Left forelimb (tissue), 1 donor: ENCODE measurements around the gene MLXIP.
"Not testable (repeated sequence)": the region's sequence is repeated elsewhere in the genome, so short reads cannot be mapped to it uniquely, and the experiment has no call there.

ENCODE experiments used
- DNase-seq: peaks from one replicate; pipeline ENCODE4 v3.0.0-alpha.2; 2018; ENCODE audit warnings: low spot score

Gene MLXIP

DNA sequence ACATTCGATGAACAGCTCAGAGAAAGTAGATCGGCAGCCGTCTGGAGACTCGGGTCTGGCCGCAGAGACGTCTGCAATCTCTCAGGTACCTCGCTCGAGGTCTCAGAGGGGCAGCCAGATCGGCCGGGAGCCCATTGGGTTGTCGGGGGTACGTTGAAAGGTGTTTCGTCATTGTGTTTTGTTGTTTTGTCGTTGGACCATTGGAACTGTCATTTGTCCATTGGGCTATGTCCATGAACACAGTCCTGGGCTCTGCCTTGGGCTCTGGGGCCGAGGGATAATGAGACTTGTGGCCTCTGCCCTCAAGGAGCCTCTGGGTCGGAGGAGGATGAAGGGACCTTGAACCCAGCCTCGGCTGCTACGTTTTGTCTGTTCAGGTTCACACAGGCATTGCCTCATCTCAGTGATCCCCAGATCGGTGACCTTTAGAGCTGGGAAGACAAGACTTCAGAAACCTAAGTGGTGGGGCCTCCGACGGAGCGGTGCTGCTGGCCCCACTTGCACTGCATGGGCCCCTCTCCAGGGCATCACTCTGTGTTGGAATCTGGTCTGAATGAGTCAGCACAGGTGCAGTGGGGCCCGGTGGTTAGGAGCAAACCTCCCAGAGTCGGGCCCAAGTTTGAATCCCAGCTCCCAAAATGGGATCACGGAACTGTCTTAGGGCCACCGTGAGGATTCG is 23.6 kb upstream of the MLXIP start:
- no peak for DNase-seq

DNA sequence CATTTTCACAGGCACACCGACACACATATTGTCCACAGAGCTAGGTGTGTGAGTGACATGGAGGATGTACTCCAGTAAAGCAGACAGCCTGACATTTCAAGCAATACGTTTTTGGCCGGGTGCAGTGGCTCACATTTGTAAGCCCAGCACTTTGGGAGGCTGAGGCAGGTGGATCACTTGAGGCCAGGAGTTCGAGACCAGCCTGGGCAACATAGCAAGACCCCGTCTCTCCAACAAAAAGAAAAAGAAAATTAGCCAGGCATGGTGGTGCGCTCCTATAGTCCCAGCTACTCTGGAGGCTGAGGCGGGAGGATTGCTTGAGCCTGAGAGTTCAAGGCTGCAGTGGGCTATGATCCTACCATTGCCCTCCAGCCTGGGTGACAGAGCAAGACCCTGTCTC is 22.1 kb upstream of the MLXIP start:
- not testable (repeated sequence) for DNase-seq

DNA sequence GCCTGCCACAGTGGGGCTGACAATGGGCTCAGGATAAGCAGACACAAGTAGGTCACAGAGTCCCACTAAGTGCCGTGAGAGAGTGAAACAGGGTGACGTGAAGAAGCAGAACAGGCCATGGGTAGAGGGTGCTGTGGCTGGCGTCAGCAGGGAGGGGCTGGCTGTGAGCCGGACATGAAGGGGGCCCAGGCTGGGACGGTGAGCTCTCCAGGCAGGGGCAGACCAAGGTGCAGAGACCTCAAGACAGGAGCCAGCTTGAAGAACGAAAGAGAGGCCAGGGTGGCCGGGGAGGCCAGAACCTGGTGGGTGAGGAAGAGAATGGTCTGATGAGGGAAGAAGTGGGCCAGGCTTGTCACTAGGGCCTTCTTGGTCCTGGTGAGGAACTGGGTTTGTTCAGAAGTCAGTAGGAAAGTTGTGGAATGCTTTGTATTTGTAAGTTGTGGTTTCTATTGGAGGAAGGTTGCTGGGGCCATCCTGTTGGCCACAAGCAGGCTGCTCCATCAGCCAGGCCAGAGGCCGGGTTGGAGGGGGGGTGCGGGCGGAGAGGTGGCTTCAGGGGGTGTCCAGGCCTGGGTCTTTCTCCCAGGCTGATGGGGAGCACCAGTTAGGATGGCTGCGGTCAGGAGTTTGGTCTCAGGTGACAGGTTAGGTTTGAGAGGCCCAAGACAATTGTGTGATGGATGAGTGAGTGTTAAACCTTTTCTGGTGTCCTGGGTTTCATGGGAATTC is 21.4 kb upstream of the MLXIP start:
- DNase-seq: no peak

DNA sequence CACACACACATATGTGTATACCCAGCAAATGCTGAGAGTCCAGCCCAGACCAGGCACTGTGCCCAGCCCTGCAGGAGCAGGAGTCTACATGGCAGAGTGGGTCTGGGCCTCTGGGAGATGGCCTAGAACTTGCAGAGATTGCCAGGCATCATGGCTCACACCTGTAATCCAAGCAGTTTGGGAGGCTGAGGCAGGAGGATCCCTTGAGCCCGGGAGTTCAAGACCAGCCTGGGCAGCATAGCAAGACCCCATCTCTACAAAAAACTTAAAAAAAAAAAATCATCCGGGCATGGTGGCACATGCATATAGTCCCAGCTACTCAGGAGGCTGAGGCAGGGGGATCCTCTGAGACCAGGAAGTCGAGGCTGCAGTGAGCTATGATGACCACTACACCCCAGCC is 20.8 kb upstream of the MLXIP start:
- no peak for DNase-seq

DNA sequence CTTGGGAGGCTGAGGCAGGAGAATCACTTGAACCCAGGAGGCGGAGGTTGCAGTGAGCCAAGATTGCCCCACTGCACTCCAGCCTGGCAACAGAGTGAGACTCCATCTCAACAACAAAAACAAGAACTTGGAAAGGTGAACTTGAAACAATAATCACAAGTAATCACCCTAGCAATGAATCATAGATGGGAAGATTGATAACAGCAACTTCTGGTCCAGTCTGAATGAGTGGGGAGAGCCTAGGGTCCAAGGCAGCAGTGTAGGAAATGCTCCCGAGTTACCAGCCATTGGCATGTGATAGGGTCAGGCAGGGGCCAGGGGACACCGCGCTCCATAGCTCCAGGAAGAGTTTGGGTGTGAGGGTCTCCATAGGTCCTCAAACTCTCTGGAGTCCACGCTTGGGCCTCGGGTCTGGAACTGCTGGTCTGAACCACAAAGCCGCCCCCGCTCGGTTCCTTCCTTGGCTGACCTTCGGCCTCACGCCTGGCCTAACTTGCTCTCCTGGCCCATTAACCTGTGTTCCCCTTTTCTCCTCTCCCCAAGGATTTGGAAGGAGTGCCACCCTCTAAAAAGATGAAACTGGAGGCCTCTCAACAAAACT is 19.9 kb upstream of the MLXIP start:
- no peak for DNase-seq

DNA sequence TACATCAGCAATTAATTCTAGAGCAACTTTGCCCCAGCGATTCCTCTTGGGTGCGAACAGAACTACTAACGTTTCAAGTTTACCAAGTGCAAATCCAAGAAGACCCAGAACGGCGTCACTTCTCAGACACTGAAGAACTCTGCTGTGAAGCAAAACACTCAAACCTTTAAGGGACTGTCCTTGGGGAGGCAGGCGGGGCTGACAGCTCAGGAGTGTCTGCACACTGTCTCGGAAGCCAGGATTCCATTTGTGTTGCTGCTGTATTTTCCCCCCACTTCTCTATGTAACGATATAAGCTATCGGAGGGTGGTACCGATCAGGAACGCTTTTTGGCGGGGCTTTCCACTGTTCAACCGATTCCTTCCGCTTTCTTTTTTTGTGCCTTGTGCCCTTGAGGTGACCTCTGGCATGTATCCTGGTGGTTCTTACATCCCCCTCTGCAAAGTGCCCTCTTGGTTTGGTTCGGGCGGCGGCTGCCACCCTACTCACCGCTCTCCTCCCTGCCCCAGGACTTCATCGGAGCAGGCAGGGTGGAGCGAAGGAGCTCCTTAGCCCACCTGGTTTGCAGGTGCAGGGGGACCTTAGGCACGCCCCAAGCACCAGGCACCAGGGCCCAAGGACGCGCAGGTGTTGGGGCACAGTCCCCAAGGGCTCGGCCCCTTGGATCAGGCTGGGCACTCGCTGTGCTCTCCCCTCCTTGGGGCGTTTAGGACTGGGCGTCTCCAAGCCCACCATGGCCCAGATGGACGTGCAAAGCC is 19.2 kb upstream of the MLXIP start:
- DNase-seq: no peak

DNA sequence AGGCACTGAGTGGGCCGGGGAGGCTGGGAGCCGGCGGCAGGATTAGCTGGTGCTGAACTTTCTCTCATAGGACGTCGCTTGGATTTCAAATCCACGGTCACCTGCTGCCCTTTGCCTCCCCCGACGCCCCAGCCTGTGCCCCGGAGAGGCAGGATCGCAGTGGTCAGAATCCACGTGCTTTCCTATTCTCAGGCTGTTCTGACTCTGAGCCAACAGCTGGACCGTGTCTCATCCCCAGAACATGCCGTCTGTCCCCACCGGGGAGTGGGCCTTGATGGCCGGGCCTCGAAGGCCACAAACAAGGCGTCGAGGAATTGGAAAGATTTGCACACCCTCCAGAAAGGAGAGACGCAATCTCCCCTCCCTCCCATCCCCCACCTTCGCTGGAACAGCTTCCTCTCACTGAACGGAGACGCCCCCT is 18.5 kb upstream of the MLXIP start:
- no peak for DNase-seq

DNA sequence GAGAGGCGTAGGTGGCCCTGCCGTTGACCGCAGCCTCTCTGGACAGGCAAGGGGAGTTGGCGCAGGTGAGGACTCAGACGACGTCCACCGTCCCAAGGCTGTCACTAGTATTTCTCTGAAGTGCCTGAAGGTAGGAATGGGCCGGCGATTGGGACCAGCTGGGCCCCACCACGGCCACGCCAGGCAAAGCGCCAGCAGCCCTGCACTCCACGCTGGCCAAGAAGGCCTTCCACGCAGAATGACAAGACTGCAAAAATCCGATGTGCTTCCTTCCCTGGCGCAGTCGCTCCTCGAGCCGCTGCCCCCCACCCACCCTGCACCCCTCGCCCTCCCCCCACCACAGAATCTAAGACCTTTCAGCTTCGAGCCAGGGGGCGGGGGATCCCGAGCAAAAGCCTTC is 17.3 kb upstream of the MLXIP start:
- DNase-seq: no peak

DNA sequence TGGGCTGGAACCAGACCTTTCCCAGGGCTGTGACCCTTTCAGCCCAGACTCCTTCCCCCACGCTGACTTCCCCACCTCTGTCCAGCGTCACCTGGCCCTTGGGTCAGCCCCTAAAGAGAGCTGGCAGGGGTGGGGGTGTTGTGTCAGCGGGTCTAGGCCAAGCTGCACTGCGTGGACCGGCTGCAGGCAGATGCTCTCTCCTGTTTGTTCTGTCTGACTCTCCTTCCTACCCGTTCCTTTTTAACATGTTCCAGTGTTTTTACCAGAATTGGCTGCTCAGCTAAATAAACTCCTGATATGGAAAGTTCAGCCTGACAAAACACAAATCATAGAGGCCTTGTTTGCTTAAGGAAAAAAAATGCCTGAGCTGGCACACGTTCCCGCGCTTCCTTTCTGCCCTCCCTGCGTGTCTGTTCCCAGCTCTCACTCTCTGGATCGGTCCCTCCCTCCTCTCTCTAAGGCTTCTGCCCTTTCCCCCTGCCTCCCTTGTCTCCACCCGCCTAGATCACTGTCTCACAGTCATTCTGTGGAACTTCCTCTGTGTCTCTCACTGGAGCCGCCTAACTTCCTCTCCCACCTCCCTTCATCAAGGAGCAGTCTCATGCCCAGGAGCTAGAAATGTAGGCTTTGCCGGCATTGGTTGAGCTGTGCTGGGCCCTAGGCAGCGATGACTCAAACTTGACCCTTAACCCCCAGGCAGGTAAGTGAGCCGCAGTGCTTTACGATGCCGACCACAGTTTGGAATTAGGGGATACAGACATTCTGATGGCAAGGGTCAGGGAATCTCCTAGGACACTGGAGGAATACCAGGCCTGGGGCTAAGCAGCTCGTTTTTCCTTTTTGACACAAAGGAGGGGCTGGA is 15.5 kb upstream of the MLXIP start:
- no peak for DNase-seq

DNA sequence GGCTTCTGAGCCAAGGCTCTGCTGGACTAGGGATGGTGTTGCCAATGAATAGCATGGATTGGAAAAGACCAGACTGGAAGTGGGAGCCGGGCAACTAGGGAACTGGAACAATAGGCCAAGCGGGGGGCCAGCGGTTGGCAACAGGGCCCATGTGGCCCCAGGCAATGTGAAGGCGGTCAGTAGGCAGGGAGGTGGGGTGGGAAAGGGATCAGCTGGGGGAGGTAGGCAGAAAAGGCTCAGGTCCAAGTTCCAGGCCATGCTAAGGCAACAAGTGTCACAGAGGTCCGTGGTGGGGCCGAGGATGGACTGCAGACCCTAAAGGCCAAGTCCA is 14.9 kb upstream of the MLXIP start:
- DNase-seq: no peak

DNA sequence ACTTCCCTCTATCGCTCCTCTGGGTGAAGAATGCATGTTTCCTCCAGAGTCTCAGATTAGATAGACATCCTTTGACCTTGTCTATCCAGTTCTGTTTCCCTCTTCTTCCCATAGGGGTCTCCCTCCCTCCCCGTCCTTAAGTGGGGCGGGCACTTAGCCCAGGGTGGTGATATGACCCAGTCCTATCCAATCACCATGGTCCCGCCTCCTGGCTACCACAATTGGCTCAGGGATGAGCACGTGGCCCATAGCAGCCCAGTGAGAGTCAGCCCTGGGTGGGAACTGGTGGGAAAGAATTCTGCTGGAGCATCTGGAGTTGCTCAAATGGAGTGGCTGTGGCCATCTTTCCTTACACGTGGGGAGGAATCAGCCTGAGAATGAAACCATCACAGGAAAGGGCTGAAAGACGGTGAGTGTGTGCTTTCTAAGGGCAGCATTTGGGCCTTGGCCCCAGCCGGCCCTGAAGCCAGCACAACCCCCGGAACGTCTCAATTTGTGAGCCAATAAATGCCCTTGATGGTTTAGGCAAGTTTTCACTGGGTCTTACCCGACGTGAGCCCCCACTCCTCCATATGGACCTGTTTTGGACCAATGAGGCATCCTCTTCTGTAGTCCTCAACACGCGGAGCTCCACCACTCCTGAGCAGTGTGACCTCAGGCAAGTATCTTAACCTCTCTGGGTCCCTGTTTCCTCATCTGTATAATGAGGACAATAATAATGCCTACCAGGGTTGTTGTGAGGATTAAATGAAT is 14.4 kb upstream of the MLXIP start:
- DNase-seq: peak; percentile 76

DNA sequence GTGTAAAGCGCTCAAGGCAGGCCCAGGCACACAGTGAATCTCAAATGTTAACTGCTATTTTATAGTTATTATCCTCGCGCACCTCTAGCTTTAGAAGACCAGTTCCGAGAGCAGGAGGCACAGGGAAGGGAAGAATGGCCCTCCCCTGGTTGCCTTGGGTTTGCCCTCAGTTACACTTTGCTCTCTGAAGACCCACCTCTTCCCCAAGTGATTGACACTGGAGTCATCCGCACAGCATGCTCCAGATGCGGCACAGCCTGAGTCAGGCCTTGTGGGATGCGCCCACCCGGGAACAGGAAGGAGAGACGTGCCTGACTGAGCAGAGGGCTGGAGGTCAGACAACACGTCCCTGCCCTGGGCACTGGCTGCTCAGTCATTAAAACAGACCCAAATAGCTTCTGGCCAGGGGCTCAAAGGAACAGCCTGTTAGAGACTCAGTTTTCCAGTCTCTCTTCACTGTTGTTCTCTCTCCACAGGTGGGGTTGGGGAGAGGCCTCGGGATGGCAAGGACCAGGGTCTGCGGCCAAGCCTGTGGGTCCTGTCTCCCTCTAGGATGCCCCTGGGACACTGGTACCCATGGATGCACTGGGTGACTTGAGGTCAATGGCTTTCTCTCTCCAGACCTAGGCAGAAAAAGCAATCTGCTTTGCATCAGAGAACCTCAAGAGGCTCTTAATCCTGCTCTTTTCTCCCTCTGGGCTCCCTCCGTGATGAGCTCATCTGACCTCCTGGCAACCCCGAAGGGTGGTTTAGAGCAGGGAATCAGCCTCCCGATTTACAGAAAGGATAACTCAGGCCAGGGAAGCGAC is 13.6 kb upstream of the MLXIP start:
- DNase-seq: no peak

DNA sequence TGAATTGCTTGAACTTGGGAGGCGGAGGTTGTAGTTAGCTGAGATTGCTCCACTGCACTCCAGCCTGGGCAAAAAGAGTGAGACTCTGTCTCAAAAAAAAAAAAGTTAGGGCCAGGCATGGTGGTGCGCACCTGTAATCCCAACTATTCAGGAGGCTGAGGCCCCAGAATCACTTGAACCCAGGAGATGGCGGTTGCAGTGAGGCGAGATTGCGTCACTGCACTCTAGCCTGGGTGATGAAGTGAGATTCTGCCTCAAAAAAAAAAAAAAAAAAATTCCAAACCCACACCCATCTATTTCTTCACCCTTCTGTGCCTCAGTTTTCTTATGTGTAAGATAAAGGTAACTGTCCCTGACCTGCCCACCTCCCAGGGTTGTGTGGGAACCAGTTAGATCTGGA is 11.0 kb upstream of the MLXIP start:
- no peak for DNase-seq

DNA sequence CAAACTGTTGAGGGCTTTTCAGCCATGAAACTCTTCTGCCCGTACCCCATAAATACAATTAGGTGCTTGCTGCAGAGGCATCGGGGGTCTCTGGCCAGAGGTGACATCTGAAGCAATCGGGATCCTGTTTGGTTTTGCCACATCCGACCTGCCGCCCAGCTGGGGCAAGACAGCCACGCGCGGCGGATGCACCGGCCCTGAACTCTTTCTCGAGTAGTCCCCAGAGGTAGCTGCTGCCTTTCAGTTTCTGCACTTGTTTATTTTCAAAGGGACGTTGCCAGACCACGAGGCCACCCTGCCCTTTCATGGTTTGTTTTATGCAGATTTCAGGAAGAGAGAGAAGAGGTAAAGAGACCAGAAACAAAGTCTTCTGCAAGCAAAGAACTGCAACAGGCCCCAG is 10.6 kb upstream of the MLXIP start:
- DNase-seq: no peak

DNA sequence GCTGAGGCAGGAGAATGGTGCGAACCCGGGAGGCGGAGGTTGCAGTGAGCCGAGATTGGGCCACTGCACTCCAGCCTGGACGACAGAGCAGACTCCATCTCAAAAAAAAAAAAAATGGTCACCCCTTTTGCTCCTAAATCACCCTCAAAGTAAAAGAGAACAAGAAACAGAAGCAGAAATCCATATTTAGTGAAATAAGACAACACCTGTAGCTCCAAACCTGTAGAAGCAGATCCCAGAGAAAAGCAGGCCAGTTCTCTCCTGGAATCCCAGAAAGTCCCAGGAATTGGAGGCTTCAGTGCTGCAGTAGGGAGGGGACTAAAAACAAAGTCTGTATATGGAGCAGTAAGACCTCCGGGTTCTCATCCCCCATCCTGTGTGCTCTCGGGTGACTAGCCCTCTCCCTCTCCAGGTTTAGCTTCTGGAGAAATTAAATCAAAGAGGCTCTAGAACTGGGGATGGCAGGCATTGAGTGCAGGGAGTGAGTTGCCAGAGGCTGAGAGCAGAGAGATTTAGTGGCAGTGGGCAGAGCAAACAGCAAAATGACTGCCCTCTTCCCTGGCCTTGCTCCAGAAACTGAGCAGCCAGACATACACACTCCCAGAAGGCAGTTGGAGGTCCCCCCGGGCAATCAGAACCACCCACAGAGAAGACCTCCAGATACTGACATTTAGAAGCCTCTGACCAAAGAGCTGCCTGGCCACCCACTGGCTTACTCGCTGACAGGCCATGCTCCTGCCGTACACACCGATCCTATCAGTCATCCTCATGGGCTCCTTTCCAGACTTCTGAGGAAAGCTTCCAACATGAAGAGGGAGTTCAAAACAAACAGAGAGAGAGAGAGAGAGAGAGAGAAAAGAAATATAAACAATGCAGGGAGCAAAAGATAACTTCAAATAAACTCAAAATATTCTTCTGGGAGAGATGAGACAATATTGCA is 6.3 kb upstream of the MLXIP start:
- DNase-seq: no peak

DNA sequence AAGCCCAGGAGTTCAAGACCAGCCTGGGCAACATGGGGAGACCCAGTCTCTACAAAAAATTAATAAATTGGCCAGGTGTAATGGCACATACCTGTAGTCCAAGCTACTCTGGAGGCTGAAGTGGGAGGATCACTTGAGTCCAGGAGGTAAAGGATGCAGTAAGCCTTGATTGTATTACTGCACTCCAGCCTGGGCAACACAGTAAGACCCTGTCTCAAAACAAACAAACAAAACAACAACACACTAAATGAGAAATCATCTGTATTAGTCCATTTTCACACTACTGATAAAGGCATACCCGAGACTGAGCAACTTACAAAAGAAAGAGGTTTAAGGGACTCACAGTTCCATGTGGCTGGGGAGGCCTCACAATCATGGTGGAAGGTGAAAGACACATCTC is 4.7 kb upstream of the MLXIP start:
- no peak for DNase-seq

DNA sequence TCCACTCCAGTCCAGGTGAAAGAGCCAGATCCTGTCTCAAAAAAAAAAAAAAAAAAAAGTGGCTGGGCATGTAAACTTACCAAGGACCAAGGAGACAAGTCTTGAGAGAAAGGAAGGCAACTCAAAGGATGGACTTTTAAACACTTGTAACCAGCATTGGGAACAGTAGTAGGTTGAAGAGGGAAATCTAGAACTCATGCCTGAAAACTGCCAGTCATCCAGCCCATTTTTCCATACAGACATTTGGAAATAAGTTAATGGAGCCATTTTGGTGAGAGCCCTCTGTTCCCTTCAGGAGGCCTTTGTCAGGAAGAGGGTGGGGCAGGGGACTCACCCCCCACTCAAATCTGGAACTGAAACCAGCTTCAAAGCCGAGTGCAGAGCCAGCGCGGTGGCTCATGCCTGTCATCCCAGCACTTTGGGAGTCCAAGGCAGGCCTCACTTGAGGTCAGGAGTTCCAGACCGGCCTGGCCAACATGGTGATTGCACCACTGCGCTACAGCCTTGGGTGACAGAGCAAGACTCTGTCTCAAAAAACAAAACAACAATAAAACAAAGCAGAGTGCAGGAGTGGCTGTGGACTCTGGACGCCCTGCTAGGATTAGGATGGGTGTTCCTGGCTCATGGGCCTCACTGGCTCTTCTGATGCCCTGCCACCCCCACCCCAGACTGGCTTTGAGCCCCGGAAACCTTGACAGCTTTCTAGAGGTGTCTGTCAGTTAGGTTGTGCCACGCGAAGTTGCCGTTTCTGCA is 1.6 kb upstream of the MLXIP start:
- no peak for DNase-seq

DNA sequence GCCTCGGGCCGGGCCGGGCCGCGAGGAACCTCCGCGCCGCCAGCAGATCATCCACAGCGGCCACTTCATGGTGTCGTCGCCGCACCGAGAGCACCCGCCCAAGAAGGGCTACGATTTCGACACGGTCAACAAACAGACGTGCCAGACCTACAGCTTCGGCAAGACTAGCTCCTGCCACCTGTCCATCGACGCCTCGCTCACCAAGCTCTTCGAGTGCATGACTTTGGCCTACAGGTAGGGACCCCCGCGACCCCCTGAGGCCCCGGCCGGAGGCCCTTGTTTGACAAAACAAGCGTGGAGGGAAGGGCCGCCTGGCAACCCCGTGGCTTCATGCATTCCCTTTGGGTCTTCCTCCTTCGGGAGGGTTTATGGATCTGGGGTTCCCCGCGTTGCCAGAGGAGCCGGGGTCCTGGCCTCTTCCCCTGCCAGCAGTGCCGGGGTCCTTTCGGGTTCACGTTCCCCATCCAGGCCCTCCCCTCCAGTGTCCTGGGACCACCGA is 526 bp downstream of the MLXIP start:
- no peak for DNase-seq
